HEK293 (cell line): ENCODE data around the gene USP32.

ENCODE experiments used
- CTCF ChIA-PET: fragments of 350-600 bp; formaldehyde crosslinking; extraction: SDS; loops from one replicate; lab custom pipeline; 2021; ENCODE audit warnings: antibody characterized with exemption; lab: Yijun Ruan, JAX
- POLR2A ChIA-PET: fragments of 300-600 bp; formaldehyde crosslinking; extraction: SDS; loops from one replicate; lab custom pipeline; 2020; ENCODE audit warnings: antibody characterized with exemption, inconsistent platforms; lab: Yijun Ruan, JAX
- H3K27ac ChIP-seq: fragments of 200-500 bp; sonication (Bioruptor generic); 2 replicates; pipeline ENCODE4 v1.5.1; 2014; ENCODE audit warnings: low read depth, low read length, control low read depth, inconsistent platforms; ENCODE audit errors: extremely low read depth
- H3K36me3 ChIP-seq, 2 experiments: fragments of 200-500 bp in 1 of 2; sonication (Bioruptor generic) in 1 of 2; 1 replicate in 1 of 2; 2 replicates in 1 of 2; pipeline ENCODE4 v1.5.1; 2014 to 2017; ENCODE audit warnings: inconsistent platforms in 2 of 2, low read length in 2 of 2; ENCODE audit not compliant: control insufficient read depth in 2 of 2, insufficient read depth in 1 of 2
- H3K4me1 ChIP-seq: fragments of 200-500 bp; sonication (Bioruptor generic); 2 replicates; pipeline ENCODE4 v1.5.1; 2014; ENCODE audit warnings: mild to moderate bottlenecking, low read length, inconsistent platforms; ENCODE audit not compliant: control insufficient read depth, insufficient read depth
- H3K4me3 ChIP-seq: 2 replicates; pipeline ENCODE4 v1.5.1; 2011; ENCODE audit warnings: low read depth, mild to moderate bottlenecking, control low read depth, low read length, moderate library complexity
- H3K9me3 ChIP-seq: fragments of 200-500 bp; sonication (Bioruptor generic); 2 replicates; pipeline ENCODE4 v1.5.1; 2014; ENCODE audit warnings: low read depth, low read length, inconsistent platforms; ENCODE audit not compliant: control insufficient read depth, insufficient read depth
- EGR2 ChIP-seq: fragments of 450-650 bp; formaldehyde crosslinking; IDR thresholded peaks from 2 replicates; pipeline ENCODE4 v1.5.1; 2016; ENCODE audit warnings: low read depth, missing biosample characterization, missing genetic modification characterization
- GFI1B ChIP-seq: fragments of 450-650 bp; formaldehyde crosslinking; IDR thresholded peaks from 2 replicates; pipeline ENCODE4 v1.5.1; 2016; ENCODE audit warnings: missing biosample characterization, missing genetic modification characterization
- GLI2 ChIP-seq: fragments of 450-650 bp; formaldehyde crosslinking; IDR thresholded peaks from 2 replicates; pipeline ENCODE4; 2017; ENCODE audit warnings: missing biosample characterization, missing genetic modification characterization, low read depth, borderline replicate concordance
- KLF8 ChIP-seq: fragments of 450-650 bp; formaldehyde crosslinking; IDR thresholded peaks from 2 replicates; pipeline ENCODE4 v1.5.1; 2016; ENCODE audit warnings: missing biosample characterization, missing genetic modification characterization
- PRDM1 ChIP-seq: fragments of 450-650 bp; formaldehyde crosslinking; IDR thresholded peaks from 2 replicates; pipeline ENCODE4; 2016; ENCODE audit warnings: missing biosample characterization, missing genetic modification characterization
- SP3 ChIP-seq: fragments of 450-650 bp; formaldehyde crosslinking; IDR thresholded peaks from 2 replicates; pipeline ENCODE4 v1.5.1; 2016; ENCODE audit warnings: missing biosample characterization, missing genetic modification characterization
- ZBTB48 ChIP-seq: fragments of 450-650 bp; formaldehyde crosslinking; IDR thresholded peaks from 2 replicates; pipeline ENCODE4 v1.5.1; 2016; ENCODE audit warnings: missing biosample characterization, missing genetic modification characterization
- ZNF140 ChIP-seq: fragments of 450-650 bp; formaldehyde crosslinking; IDR thresholded peaks from 2 replicates; pipeline ENCODE4 v1.5.1; 2016; ENCODE audit warnings: missing biosample characterization, missing genetic modification characterization
- ZNF426 ChIP-seq: fragments of 450-650 bp; formaldehyde crosslinking; IDR thresholded peaks from 2 replicates; pipeline ENCODE4 v1.5.1; 2017; ENCODE audit warnings: missing biosample characterization, missing genetic modification characterization, mild to moderate bottlenecking, inconsistent platforms, moderate library complexity
- ZNF529 ChIP-seq: fragments of 450-650 bp; formaldehyde crosslinking; IDR thresholded peaks from 2 replicates; pipeline ENCODE4 v1.5.1; 2017; ENCODE audit warnings: missing genetic modification characterization, missing biosample characterization; ENCODE audit not compliant: insufficient replicate concordance
- ZNF530 ChIP-seq: fragments of 450-650 bp; formaldehyde crosslinking; IDR thresholded peaks from 2 replicates; pipeline ENCODE4 v1.5.1; 2016; ENCODE audit warnings: low read depth, missing biosample characterization, missing genetic modification characterization
- ZNF560 ChIP-seq: fragments of 450-650 bp; formaldehyde crosslinking; IDR thresholded peaks from 2 replicates; pipeline ENCODE4 v1.5.1; 2017; ENCODE audit warnings: missing biosample characterization, missing genetic modification characterization, borderline replicate concordance
- ZNF596 ChIP-seq: fragments of 450-650 bp; IDR thresholded peaks from 2 replicates; pipeline ENCODE4 v1.5.0; 2018; ENCODE audit warnings: missing biosample characterization, mild to moderate bottlenecking, missing genetic modification characterization, moderate library complexity
- ZNF776 ChIP-seq: fragments of 450-650 bp; formaldehyde crosslinking; IDR thresholded peaks from 2 replicates; pipeline ENCODE4 v1.5.0; 2017; ENCODE audit warnings: missing biosample characterization, missing genetic modification characterization, borderline replicate concordance
- ZNF843 ChIP-seq: fragments of 450-650 bp; formaldehyde crosslinking; IDR thresholded peaks from 2 replicates; pipeline ENCODE4 v1.5.1; 2016; ENCODE audit warnings: missing biosample characterization, missing genetic modification characterization
- TF ChIP-seq, protein P1 (sequence below): fragments of 450-650 bp; formaldehyde crosslinking; IDR thresholded peaks from 2 replicates; pipeline ENCODE4 v1.5.1; 2016; ENCODE audit warnings: missing biosample characterization, missing genetic modification characterization, borderline replicate concordance
- TF ChIP-seq, protein P2 (sequence below): fragments of 450-650 bp; formaldehyde crosslinking; IDR thresholded peaks from 2 replicates; pipeline ENCODE4 v1.5.1; 2016; ENCODE audit warnings: missing biosample characterization, missing genetic modification characterization
- TF ChIP-seq, protein P3 (sequence below): fragments of 450-650 bp; formaldehyde crosslinking; IDR thresholded peaks from 2 replicates; pipeline ENCODE4 v1.5.1; 2017; ENCODE audit warnings: missing biosample characterization, missing genetic modification characterization
- TF ChIP-seq, protein P4 (sequence below): fragments of 450-650 bp; formaldehyde crosslinking; IDR thresholded peaks from 2 replicates; pipeline ENCODE4 v1.5.1; 2016; ENCODE audit warnings: missing biosample characterization, missing genetic modification characterization, low read depth

Gene USP32

DNA sequence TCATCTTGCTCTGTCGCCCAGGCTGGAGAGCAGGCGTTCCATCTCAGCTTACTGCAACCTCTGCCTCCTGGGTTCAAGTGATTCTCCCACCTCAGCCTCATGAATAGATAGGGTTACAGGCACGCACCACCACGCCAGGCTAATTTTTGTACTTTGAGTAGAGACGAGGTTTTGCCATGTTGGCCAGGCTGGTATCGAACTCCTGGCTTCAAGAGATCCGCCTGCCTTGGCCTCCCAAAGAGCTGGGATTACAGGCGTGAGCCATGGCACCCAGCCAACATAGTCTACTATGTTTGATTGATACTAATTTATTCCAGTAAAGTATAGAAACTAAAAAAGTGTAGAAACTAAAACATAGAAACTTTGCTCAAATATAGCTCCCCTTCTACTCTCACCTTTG is 147.3 kb downstream of the USP32 start:
- H3K4me1 ChIP-seq, result no peaks in the 10 kb centered on the region
- CTCF ChIA-PET, result interaction anchor here (0.6 to 0.9 kb wide), 4 partner anchors 20 to 753 kb away, joined by 3 to 7 read pairs (median 3); no protein-coding TSS in a partner anchor
- POLR2A ChIA-PET, result interaction anchor here (0.5 kb wide), 1 partner anchor 853 kb away, joined by 3 read pairs; no protein-coding TSS in a partner anchor

DNA sequence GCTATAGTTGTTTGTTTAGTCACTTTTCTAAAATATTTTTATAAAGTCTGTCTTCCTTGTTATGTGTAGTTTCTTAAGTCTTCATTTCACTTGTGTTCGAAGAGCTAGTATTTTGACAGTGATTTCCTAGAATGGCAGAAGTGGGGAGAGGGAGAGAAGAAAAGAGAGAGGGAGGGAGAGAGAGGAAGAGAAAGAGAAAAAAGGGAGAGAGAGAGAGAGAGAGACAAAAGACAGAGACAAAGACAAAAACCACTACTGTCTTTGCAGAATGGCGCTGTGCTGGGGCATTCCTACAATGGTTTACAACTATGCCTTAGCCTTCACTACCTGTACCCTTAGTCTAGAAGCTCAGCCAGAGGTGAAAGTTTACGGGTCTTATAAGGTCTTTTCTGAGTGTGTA is 151.6 kb downstream of the USP32 start:
- POLR2A ChIA-PET, result no interaction called here
- peaks cover 6 to 9% of the 10 kb centered on the region in 2 experiments; a peak in 2 of 3 replicates for H3K36me3 ChIP-seq
- no peaks in the 10 kb centered on the region for H3K4me1 ChIP-seq
- TF ChIP-seq PRDM1 (peak; percentile 60), SP3 (tag by site-specific recombination) (no peak), ZNF596 (peak; percentile 67; the same call in 1 of the 2 replicates)
- H3K9me3 ChIP-seq, result no peaks in the 10 kb centered on the region
- CTCF ChIA-PET, result interaction anchor here (0.5 to 4.4 kb wide), 3 partner anchors 10 to 196 kb away, joined by 3 to 39 read pairs (median 3); no protein-coding TSS in a partner anchor
- H3K27ac ChIP-seq, result no peak overlapping the region
- H3K4me3 ChIP-seq, result no peak overlapping the region

More for the DNA sequence above, 147.3 kb downstream of the USP32 start:
- no peaks in the 10 kb centered on the region for H3K9me3 ChIP-seq
- no peak for TF ChIP-seq GLI2 (tag by site-specific recombination)
- no peak for TF ChIP-seq ZNF843 (tag by site-specific recombination)
- TF ChIP-seq KLF8 (tag by site-specific recombination), result no peak
- TF ChIP-seq, protein P1, sequence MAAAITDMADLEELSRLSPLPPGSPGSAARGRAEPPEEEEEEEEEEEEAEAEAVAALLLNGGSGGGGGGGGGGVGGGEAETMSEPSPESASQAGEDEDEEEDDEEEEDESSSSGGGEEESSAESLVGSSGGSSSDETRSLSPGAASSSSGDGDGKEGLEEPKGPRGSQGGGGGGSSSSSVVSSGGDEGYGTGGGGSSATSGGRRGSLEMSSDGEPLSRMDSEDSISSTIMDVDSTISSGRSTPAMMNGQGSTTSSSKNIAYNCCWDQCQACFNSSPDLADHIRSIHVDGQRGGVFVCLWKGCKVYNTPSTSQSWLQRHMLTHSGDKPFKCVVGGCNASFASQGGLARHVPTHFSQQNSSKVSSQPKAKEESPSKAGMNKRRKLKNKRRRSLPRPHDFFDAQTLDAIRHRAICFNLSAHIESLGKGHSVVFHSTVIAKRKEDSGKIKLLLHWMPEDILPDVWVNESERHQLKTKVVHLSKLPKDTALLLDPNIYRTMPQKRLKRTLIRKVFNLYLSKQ, result no peak
- TF ChIP-seq, protein P2, sequence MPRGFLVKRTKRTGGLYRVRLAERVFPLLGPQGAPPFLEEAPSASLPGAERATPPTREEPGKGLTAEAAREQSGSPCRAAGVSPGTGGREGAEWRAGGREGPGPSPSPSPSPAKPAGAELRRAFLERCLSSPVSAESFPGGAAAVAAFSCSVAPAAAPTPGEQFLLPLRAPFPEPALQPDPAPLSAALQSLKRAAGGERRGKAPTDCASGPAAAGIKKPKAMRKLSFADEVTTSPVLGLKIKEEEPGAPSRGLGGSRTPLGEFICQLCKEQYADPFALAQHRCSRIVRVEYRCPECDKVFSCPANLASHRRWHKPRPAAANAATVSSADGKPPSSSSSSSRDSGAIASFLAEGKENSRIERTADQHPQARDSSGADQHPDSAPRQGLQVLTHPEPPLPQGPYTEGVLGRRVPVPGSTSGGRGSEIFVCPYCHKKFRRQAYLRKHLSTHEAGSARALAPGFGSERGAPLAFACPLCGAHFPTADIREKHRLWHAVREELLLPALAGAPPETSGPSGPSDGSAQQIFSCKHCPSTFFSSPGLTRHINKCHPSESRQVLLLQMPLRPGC, result no peak
- TF ChIP-seq, protein P3, sequence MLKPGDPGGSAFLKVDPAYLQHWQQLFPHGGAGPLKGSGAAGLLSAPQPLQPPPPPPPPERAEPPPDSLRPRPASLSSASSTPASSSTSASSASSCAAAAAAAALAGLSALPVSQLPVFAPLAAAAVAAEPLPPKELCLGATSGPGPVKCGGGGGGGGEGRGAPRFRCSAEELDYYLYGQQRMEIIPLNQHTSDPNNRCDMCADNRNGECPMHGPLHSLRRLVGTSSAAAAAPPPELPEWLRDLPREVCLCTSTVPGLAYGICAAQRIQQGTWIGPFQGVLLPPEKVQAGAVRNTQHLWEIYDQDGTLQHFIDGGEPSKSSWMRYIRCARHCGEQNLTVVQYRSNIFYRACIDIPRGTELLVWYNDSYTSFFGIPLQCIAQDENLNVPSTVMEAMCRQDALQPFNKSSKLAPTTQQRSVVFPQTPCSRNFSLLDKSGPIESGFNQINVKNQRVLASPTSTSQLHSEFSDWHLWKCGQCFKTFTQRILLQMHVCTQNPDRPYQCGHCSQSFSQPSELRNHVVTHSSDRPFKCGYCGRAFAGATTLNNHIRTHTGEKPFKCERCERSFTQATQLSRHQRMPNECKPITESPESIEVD (tag by site-specific recombination), result no peak
- TF ChIP-seq ZNF560, result no peak
- no peak for TF ChIP-seq ZNF776 (tag by site-specific recombination)
- TF ChIP-seq, all 188 proteins: peak for 0
- H3K36me3 ChIP-seq, result peaks cover 0 to 5% of the 10 kb centered on the region in 2 experiments; a peak in 2 of 3 replicates
- H3K27ac ChIP-seq, result no peak overlapping the region
- H3K4me3 ChIP-seq, result no peak overlapping the region

DNA sequence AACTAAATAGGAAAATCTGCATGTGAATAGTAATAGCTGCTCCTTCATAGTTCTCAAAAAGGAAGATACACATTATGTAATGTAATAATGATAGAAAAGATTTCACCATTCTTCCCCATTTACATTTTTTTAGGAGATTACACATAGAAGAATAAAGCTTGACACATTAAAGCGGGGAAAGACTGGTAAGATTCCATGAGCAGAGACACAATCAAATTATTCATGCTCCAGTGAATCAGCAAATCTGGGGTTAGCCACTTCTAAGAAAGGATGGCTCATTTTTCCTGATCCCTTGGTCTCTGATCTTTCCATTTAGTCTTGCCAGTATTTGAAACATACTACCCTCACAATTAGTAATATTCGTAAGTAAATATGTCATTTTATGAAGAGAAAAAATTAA is 160.2 kb downstream of the USP32 start:
- no peak overlapping the region for H3K4me3 ChIP-seq
- peaks cover 6 to 15% of the 10 kb centered on the region in 2 experiments for H3K36me3 ChIP-seq
- TF ChIP-seq EGR2 (tag by site-specific recombination) (no peak), ZBTB48 (tag by site-specific recombination) (0 out of 2 replicates have a peak, but pooled peaks have one; percentile 24), ZNF140 (tag by site-specific recombination) (no peak), ZNF529 (no peak), ZNF426 (tag by site-specific recombination) (no peak), GFI1B (tag by site-specific recombination) (no peak), ZNF530 (tag by site-specific recombination) (no peak)
- TF ChIP-seq, protein P4, sequence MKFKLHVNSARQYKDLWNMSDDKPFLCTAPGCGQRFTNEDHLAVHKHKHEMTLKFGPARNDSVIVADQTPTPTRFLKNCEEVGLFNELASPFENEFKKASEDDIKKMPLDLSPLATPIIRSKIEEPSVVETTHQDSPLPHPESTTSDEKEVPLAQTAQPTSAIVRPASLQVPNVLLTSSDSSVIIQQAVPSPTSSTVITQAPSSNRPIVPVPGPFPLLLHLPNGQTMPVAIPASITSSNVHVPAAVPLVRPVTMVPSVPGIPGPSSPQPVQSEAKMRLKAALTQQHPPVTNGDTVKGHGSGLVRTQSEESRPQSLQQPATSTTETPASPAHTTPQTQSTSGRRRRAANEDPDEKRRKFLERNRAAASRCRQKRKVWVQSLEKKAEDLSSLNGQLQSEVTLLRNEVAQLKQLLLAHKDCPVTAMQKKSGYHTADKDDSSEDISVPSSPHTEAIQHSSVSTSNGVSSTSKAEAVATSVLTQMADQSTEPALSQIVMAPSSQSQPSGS (tag by site-specific recombination), result no peak
- CTCF ChIA-PET, result interaction anchor here (0.7 to 3.8 kb wide), 23 partner anchors 8 to 756 kb away, joined by 3 to 39 read pairs (median 4); no protein-coding TSS in a partner anchor
- H3K4me1 ChIP-seq, result peaks cover 3% of the 10 kb centered on the region; the same call in 1 of the 2 replicates
- POLR2A ChIA-PET, result interaction anchor here (1.0 to 1.5 kb wide), 3 partner anchors 33 to 160 kb away, joined by 3 to 8 read pairs (median 3); partner anchors contain the start of gene USP32
- H3K27ac ChIP-seq, result no peak overlapping the region
- no peaks in the 10 kb centered on the region for H3K9me3 ChIP-seq
